GM12892 (cell line): ENCODE measurements around the gene ALDOA. TPM values are rescaled to one million over a fixed set of nuclear protein-coding genes. Genes with fewer than 3 reads are reported as not detected.
"Not testable (repeated sequence)": the region's sequence is repeated elsewhere in the genome, so short reads cannot be mapped to it uniquely, and the experiment has no call there.

ENCODE experiments used
- DNase-seq: peaks from one replicate; pipeline ENCODE4 v3.0.0; 2011; ENCODE audit not compliant: insufficient read length
- FAIRE-seq: peaks from 2 replicates; lab custom pipeline; 2011; peaks lifted over from hg19 to GRCh38; lab: Jason Lieb, UNC
- POLR2A ChIP-seq: IDR thresholded peaks from 2 replicates; pipeline ENCODE4 v1.6.1; 2011; ENCODE audit warnings: low read depth, low read length, control low read depth
- POLR2AphosphoS5 ChIP-seq: IDR thresholded peaks from 2 replicates; pipeline ENCODE4 v1.6.1; 2011; ENCODE audit warnings: low read depth, low read length, control low read depth
- TAF1 ChIP-seq: IDR thresholded peaks from 2 replicates; pipeline ENCODE4 v1.6.1; 2011; ENCODE audit warnings: low read depth, mild to moderate bottlenecking, control low read depth, low read length, borderline replicate concordance
- polyA plus RNA-seq: library from polyadenylated mRNA; unstranded; fragments of >200 nt; gene quantifications from one replicate; pipeline ENCODE4 v1.2.1, GENCODE V29; 2012; ENCODE audit warnings: missing spikeins, inconsistent platforms; ENCODE audit not compliant: missing spikeins

The ALDOA gene
- 1,394 TPM for polyA plus RNA-seq

GRCh38 chr16:30065102-30065942 lies at the start of gene ALDOA:
TSS of gene ALDOA (plus strand) at chr16:30065760. CDS start at chr16:30066898, 1,138 bp downstream.
- FAIRE-seq (peak; percentile 81), DNase-seq (peak; percentile 93)
- TF ChIP-seq POLR2A (peak; percentile 90), TAF1 (peak; percentile 51), POLR2AphosphoS5 (peak; percentile 90)

DNA sequence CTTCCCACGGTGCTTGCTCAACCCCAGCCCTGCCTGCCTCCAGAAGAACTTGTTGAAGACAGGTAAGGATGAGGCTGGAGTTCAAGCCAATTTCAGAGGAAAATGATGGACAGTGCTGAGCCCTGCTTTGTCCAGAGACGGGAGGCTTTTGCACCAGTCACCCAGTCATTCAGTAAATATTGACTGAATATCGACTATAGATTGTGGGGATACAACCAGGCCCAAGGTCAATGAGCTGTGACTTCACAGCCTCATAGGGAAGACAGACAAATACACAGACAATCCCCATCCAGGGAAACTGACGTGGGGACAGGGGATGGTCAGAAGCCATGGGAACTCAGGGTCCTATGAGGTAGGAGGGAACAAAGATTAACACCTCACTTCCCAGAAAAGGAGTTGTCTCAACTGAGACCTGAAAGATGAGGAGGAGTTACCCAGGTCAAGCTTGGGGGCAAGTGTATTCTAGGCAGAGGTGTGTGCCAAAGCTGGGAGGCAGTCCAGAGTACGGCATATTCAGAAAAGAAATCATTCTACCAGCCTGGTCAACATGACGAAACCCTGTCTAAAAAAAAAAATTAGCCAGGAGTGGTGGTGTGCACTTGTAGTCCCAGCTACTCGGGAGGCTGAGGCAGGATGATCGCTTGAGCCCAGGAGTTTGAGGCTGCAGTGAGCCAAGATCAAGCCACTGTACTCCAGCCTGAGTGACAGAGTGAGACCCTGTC lies 48.8 kb upstream of the ALDOA start:
- FAIRE-seq (no peak), DNase-seq (no peak)
- no peak for TF ChIP-seq TAF1
- TF ChIP-seq POLR2AphosphoS5, result no peak
- TF ChIP-seq POLR2A, result no peak

DNA sequence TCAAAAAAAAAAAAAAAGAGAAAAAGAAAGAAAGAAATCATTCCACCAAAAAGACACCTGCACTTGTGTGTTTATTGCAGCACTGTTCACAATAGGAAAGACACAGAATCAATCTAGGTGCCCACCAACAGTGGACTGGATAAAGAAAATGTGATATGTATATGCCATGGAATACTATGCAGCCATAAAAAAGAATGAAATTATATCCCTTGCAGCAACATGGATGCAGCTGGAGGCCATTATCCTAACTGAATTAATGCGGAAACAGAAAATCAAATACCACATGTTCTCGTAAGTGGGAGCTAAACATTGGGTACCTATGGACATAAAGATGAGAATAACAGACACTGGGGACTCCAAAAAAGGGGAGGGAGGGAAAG lies 48.3 kb upstream of the ALDOA start:
- DNase-seq (no peak), FAIRE-seq (no peak)
- TF ChIP-seq POLR2A, result no peak
- no peak for TF ChIP-seq TAF1
- TF ChIP-seq POLR2AphosphoS5, result no peak

- not testable (repeated sequence) for FAIRE-seq, DNase-seq
These were observed 47.6 kb upstream of the ALDOA start for GRCh38 chr16:30017937-30018336.

GRCh38 chr16:30018731-30019158 lies 46.8 kb upstream of the ALDOA start:
- TF ChIP-seq POLR2A (no peak), TAF1 (no peak), POLR2AphosphoS5 (no peak)
- DNase-seq (no peak), FAIRE-seq (no peak)

GRCh38 chr16:30022887-30023286 lies 42.7 kb upstream of the ALDOA start, which contains the start of gene C16orf92:
TSS of gene C16orf92 (plus strand) at chr16:30023198. CDS start at chr16:30023341, 143 bp downstream.
- TF ChIP-seq POLR2A, result no peak
- TF ChIP-seq TAF1, result no peak
- no peak for TF ChIP-seq POLR2AphosphoS5
- DNase-seq (no peak), FAIRE-seq (no peak)

- TF ChIP-seq POLR2A (no peak), TAF1 (no peak), POLR2AphosphoS5 (no peak)
- DNase-seq (no peak), FAIRE-seq (no peak)
These were observed 42.0 kb upstream of the ALDOA start for GRCh38 chr16:30023586-30023985.

- TF ChIP-seq POLR2A (no peak), POLR2AphosphoS5 (no peak), TAF1 (no peak)
- DNase-seq, result no peak
- no peak for FAIRE-seq
These were observed 41.1 kb upstream of the ALDOA start for GRCh38 chr16:30024451-30024850.

GRCh38 chr16:30025156-30025555 lies 40.4 kb upstream of the ALDOA start:
- TF ChIP-seq POLR2A (no peak), TAF1 (no peak), POLR2AphosphoS5 (no peak)
- FAIRE-seq, result no peak
- no peak for DNase-seq

GRCh38 chr16:30025574-30025973 lies 40.0 kb upstream of the ALDOA start:
- no peak for TF ChIP-seq POLR2AphosphoS5
- no peak for TF ChIP-seq POLR2A
- no peak for TF ChIP-seq TAF1
- FAIRE-seq (no peak), DNase-seq (no peak)

- TF ChIP-seq TAF1, result no peak
- TF ChIP-seq POLR2AphosphoS5, result no peak
- TF ChIP-seq POLR2A, result no peak
- no peak for DNase-seq
- FAIRE-seq, result no peak
These were observed 39.1 kb upstream of the ALDOA start for GRCh38 chr16:30026449-30026848.
